H9 (cell line): ENCODE results near the gene BPIFA3. TPM values are rescaled to one million over a fixed set of nuclear protein-coding genes. Genes with fewer than 3 reads are reported as not detected.

Experiments used
- DNase-seq: peaks from one replicate; pipeline ENCODE4 v3.0.0-alpha.2; 2017
- H2AFZ ChIP-seq: one replicate; pipeline ENCODE4 v1.6.1; 2013; ENCODE audit warnings: mild to moderate bottlenecking, low read length, control low read depth, moderate library complexity
- H2AK5ac ChIP-seq: 2 replicates; pipeline ENCODE4 v1.6.1; 2013; ENCODE audit warnings: low read length, control low read depth, mixed read lengths; ENCODE audit not compliant: insufficient read length
- H2BK120ac ChIP-seq: one replicate; pipeline ENCODE4 v1.6.1; 2013; ENCODE audit warnings: low read depth, mild to moderate bottlenecking, low read length, control low read depth, inconsistent platforms; ENCODE audit not compliant: poor library complexity, severe bottlenecking
- H2BK12ac ChIP-seq: 2 replicates; pipeline ENCODE4 v1.6.1; 2013; ENCODE audit warnings: low read length, control low read depth, mixed read lengths, low read depth; ENCODE audit not compliant: insufficient read length
- H2BK15ac ChIP-seq: 2 replicates; pipeline ENCODE4 v1.6.1; 2013; ENCODE audit warnings: low read depth, low read length, control low read depth
- H2BK20ac ChIP-seq: one replicate; pipeline ENCODE4 v1.6.1; 2013; ENCODE audit warnings: low read depth, mild to moderate bottlenecking, low read length, control low read depth, inconsistent platforms; ENCODE audit not compliant: poor library complexity, severe bottlenecking
- H2BK5ac ChIP-seq: 2 replicates; pipeline ENCODE4 v1.6.1; 2013; ENCODE audit warnings: low read length, control low read depth, mixed read lengths; ENCODE audit not compliant: insufficient read length
- H3K14ac ChIP-seq: 2 replicates; pipeline ENCODE4 v1.6.1; 2013; ENCODE audit warnings: low read length, control low read depth; ENCODE audit not compliant: insufficient read depth
- H3K18ac ChIP-seq: 2 replicates; pipeline ENCODE4 v1.6.1; 2013; ENCODE audit warnings: low read depth, mild to moderate bottlenecking, mixed read lengths, low read length, control low read depth; ENCODE audit not compliant: insufficient read length
- H3K23ac ChIP-seq: 2 replicates; pipeline ENCODE4 v1.6.1; 2013; ENCODE audit warnings: low read length, control low read depth, mixed read lengths, low read depth; ENCODE audit not compliant: insufficient read length
- H3K23me2 ChIP-seq: 2 replicates; pipeline ENCODE4 v1.6.1; 2013; ENCODE audit warnings: low read depth, mild to moderate bottlenecking, mixed read lengths, low read length, control low read depth; ENCODE audit not compliant: insufficient read length, poor library complexity, severe bottlenecking
- H3K27ac ChIP-seq: 2 replicates; pipeline ENCODE4 v1.5.1; 2013; ENCODE audit warnings: low read length, control low read depth, mixed read lengths, low read depth; ENCODE audit not compliant: insufficient read length
- H3K27me3 ChIP-seq: 2 replicates; pipeline ENCODE4 v1.6.1; 2013; ENCODE audit warnings: low read length, control low read depth, inconsistent platforms; ENCODE audit not compliant: insufficient read depth
- H3K4ac ChIP-seq: 2 replicates; pipeline ENCODE4 v1.6.1; 2013; ENCODE audit warnings: low read depth, mild to moderate bottlenecking, control low read depth, inconsistent platforms, low read length, moderate library complexity
- H3K4me1 ChIP-seq: 2 replicates; pipeline ENCODE4 v1.6.1; 2013; ENCODE audit warnings: low read length, control low read depth, inconsistent platforms; ENCODE audit not compliant: insufficient read depth
- H3K4me2 ChIP-seq: 2 replicates; pipeline ENCODE4 v1.6.1; 2013; ENCODE audit warnings: low read length, control low read depth, mixed read lengths; ENCODE audit not compliant: insufficient read length, insufficient read depth
- H3K56ac ChIP-seq: 2 replicates; pipeline ENCODE4 v1.6.1; 2013; ENCODE audit warnings: low read depth, mild to moderate bottlenecking, mixed read lengths, low read length, control low read depth; ENCODE audit not compliant: insufficient read length
- H3K79me1 ChIP-seq: 2 replicates; pipeline ENCODE4 v1.6.1; 2013; ENCODE audit warnings: low read depth, mild to moderate bottlenecking, moderate library complexity, low read length, control low read depth, inconsistent platforms; ENCODE audit not compliant: insufficient read depth, poor library complexity, severe bottlenecking
- H3K79me2 ChIP-seq: 2 replicates; pipeline ENCODE4 v1.6.1; 2013; ENCODE audit warnings: low read length, control low read depth, inconsistent platforms; ENCODE audit not compliant: insufficient read depth
- H3K9ac ChIP-seq: 2 replicates; pipeline ENCODE4 v1.6.1; 2013; ENCODE audit warnings: low read length, control low read depth, mixed read lengths; ENCODE audit not compliant: insufficient read length; ENCODE audit errors: extremely low read depth
- H3K9me3 ChIP-seq: one replicate; pipeline ENCODE4 v1.6.1; 2013; ENCODE audit warnings: low read depth, low read length, inconsistent platforms; ENCODE audit not compliant: control insufficient read depth
- H3T11ph ChIP-seq: one replicate; pipeline ENCODE4 v1.6.1; 2013; ENCODE audit warnings: mild to moderate bottlenecking, low read length, control low read depth, inconsistent platforms
- H4K20me1 ChIP-seq: one replicate; pipeline ENCODE4 v1.6.1; 2013; ENCODE audit not compliant: control insufficient read depth, insufficient read length, insufficient read depth
- H4K5ac ChIP-seq: 2 replicates; pipeline ENCODE4 v1.6.1; 2013; ENCODE audit warnings: low read depth, mild to moderate bottlenecking, mixed read lengths, low read length, control low read depth; ENCODE audit not compliant: insufficient read length
- H4K8ac ChIP-seq: replicated peaks from 2 replicates; pipeline ENCODE4 v1.6.1; 2013; ENCODE audit warnings: low read length, control low read depth, mixed read lengths, low read depth; ENCODE audit not compliant: insufficient read length
- H4K91ac ChIP-seq: 2 replicates; pipeline ENCODE4 v1.6.1; 2013; ENCODE audit warnings: low read depth, mild to moderate bottlenecking, moderate library complexity, mixed read lengths, low read length, control low read depth; ENCODE audit not compliant: insufficient read length
- H3K27ac Mint-ChIP-seq, 3 experiments: 2 replicates in 2 of 3; 3 replicates in 1 of 3; pipeline ENCODE4 v1.8.0; 2020 to 2021; ENCODE audit warnings: mixed read lengths in 3 of 3, mild to moderate bottlenecking in 1 of 3, moderate library complexity in 1 of 3
- H3K27me3 Mint-ChIP-seq: 2 replicates; pipeline ENCODE4 v1.8.0; 2021; ENCODE audit warnings: low read depth, mild to moderate bottlenecking, moderate library complexity, mixed read lengths
- H3K36me3 Mint-ChIP-seq, 3 experiments: 2 replicates in 2 of 3; 3 replicates in 1 of 3; pipeline ENCODE4 v1.8.0; 2020 to 2021; ENCODE audit warnings: low read depth in 3 of 3, mixed read lengths in 3 of 3; ENCODE audit not compliant: insufficient read depth in 1 of 3
- H3K4me1 Mint-ChIP-seq, 2 experiments: 2 replicates each; pipeline ENCODE4 v1.8.0; 2020; ENCODE audit warnings: mixed read lengths in 2 of 2
- H3K4me3 Mint-ChIP-seq, 2 experiments: 2 replicates in 1 of 2; 3 replicates in 1 of 2; pipeline ENCODE4 v1.8.0; 2020 to 2021; ENCODE audit warnings: mild to moderate bottlenecking in 2 of 2, mixed read lengths in 2 of 2, moderate library complexity in 1 of 2
- H3K9me3 Mint-ChIP-seq, 2 experiments: 2 replicates in 1 of 2; 3 replicates in 1 of 2; pipeline ENCODE4 v1.8.0; 2020; ENCODE audit warnings: mild to moderate bottlenecking in 2 of 2, mixed read lengths in 2 of 2, moderate library complexity in 1 of 2
- CTCF ChIP-seq: fragments of 200-600 bp; sonication (generic); conservative IDR thresholded peaks from 3 replicates; pipeline ENCODE4 v1.8.0; 2021; ENCODE audit warnings: antibody characterized with exemption, mild to moderate bottlenecking
- WGBS: extraction: QIAGEN DNeasy Blood & Tissue Kit; methylation state at CpG from one replicate; pipeline ENCODE4 v1.1.7; 2013; ENCODE audit warnings: missing lambda C conversion rate, low lambda C conversion rate, mixed read lengths; ENCODE audit not compliant: insufficient read length; ENCODE audit errors: extremely low coverage; 5-methylcytosine and 5-hydroxymethylcytosine counted together
- total RNA-seq: library from RNA; stranded (reverse); gene quantifications from 2 replicates; pipeline ENCODE4 v1.2.1, GENCODE V29; 2021

Gene BPIFA3
- total RNA-seq, 1 experiment from 2014 or later = not detected

- no peak overlapping the region for H2BK15ac ChIP-seq
- no peak for DNase-seq
- no peak overlapping the region for H3K18ac ChIP-seq
- no peak overlapping the region for H2BK12ac ChIP-seq
- H3K4me2 ChIP-seq = no peak overlapping the region
- no peak overlapping the region for H4K5ac ChIP-seq
- Mint-ChIP-seq H3K36me3 (no peaks in the 10 kb centered on the region), H3K4me3 (no peak overlapping the region), H3K9me3 (no peaks in the 10 kb centered on the region; a peak in 1 of 5 replicates), H3K27ac (no peak overlapping the region), H3K4me1 (peaks cover 4% of the 10 kb centered on the region in 2 experiments; a peak in 3 of 4 replicates), H3K27me3 (peaks cover 7% of the 10 kb centered on the region)
- no peak overlapping the region for H3T11ph ChIP-seq
- no peaks in the 10 kb centered on the region for H3K27me3 ChIP-seq
- no peaks in the 10 kb centered on the region for H3K79me1 ChIP-seq
- H3K23ac ChIP-seq = no peak overlapping the region
- H2BK5ac ChIP-seq = no peak overlapping the region
- WGBS = no CpG with 5 or more reads among the region's 3 CpGs
- no peaks in the 10 kb centered on the region for H3K23me2 ChIP-seq
- H2BK120ac ChIP-seq = no peak overlapping the region
- no peak overlapping the region for H3K14ac ChIP-seq
- H4K20me1 ChIP-seq = no peaks in the 10 kb centered on the region
- no peak overlapping the region for H4K91ac ChIP-seq
- H3K9me3 ChIP-seq = no peaks in the 10 kb centered on the region
- H3K4me1 ChIP-seq = no peaks in the 10 kb centered on the region
- H3K4ac ChIP-seq = no peak overlapping the region
- no peak overlapping the region for H2AFZ ChIP-seq
- H3K79me2 ChIP-seq = no peaks in the 10 kb centered on the region
- H3K27ac ChIP-seq = no peak overlapping the region
- no peak for TF ChIP-seq CTCF
- no peak overlapping the region for H2AK5ac ChIP-seq
- H4K8ac ChIP-seq = no peak overlapping the region
- H3K9ac ChIP-seq = no peak overlapping the region
- no peak overlapping the region for H2BK20ac ChIP-seq
- H3K56ac ChIP-seq = no peak overlapping the region
These were observed 35.3 kb downstream of the BPIFA3 start for GRCh38 chr20:33252460-33252859.
